ENCODE results near the gene SPOCD1.

DNA sequence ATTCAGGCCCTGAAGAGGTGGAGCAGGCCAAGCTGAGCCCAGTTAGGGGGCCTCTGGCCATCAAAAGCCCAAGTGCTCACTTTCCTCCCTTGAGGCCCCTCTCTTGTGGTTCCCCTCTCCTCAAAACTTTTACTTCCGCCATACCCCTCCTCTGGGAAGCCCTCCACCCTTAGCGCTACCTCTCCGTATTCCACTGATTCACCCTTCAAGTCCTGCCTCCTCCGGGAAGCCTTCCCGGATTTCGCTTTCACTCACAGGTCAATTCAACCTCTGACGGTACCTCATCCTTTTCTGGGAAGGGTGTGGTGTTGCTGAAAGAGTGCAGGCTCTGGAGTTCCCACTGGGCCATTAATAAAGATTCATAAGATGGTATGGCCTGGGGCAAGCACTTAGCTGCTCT is 19.1 kb downstream of the SPOCD1 start:
- TF ChIP-seq, protein P1, sequence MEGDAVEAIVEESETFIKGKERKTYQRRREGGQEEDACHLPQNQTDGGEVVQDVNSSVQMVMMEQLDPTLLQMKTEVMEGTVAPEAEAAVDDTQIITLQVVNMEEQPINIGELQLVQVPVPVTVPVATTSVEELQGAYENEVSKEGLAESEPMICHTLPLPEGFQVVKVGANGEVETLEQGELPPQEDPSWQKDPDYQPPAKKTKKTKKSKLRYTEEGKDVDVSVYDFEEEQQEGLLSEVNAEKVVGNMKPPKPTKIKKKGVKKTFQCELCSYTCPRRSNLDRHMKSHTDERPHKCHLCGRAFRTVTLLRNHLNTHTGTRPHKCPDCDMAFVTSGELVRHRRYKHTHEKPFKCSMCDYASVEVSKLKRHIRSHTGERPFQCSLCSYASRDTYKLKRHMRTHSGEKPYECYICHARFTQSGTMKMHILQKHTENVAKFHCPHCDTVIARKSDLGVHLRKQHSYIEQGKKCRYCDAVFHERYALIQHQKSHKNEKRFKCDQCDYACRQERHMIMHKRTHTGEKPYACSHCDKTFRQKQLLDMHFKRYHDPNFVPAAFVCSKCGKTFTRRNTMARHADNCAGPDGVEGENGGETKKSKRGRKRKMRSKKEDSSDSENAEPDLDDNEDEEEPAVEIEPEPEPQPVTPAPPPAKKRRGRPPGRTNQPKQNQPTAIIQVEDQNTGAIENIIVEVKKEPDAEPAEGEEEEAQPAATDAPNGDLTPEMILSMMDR (IDR thresholded peaks at IDR 0.05): no peak
- TF ChIP-seq POLR2AphosphoS5 (IDR thresholded peaks at IDR 0.05) (no peak), POLR2A (IDR thresholded peaks at IDR 0.05) (no peak)

Measured in transverse colon (tissue), 4 donors.